Activated CD8-positive, alpha-beta memory T cell treated with anti-CD3 and anti-CD28 coated beads, Interleukin-2, amount 50 U/mL, for 24 hours (primary cell): ENCODE data around the gene UBXN10.
"Not testable (repeated sequence)": the region's sequence is repeated elsewhere in the genome, so short reads cannot be mapped to it uniquely, and the experiment has no call there.

Source experiments
- DNase-seq: peaks from one replicate; pipeline ENCODE4 v3.0.0-alpha.2; 2020; ENCODE audit errors: extremely low read depth

UBXN10 gene

GRCh38 chr1:20200966-20201365, 15.1 kb downstream of the UBXN10 start:
- DNase-seq = no peak

- no peak for DNase-seq
Measured at GRCh38 chr1:20202166-20202565, 16.3 kb downstream of the UBXN10 start.

GRCh38 chr1:20207546-20207945, 21.6 kb downstream of the UBXN10 start:
- no peak for DNase-seq

- DNase-seq = no peak
Measured at GRCh38 chr1:20209471-20209870, 23.6 kb downstream of the UBXN10 start.

GRCh38 chr1:20210736-20211460, 25.0 kb downstream of the UBXN10 start:
- no peak for DNase-seq

GRCh38 chr1:20211511-20211931, 25.6 kb downstream of the UBXN10 start:
- DNase-seq = no peak

GRCh38 chr1:20212085-20212684, 26.3 kb downstream of the UBXN10 start:
- DNase-seq = no peak

GRCh38 chr1:20212685-20213331, 26.9 kb downstream of the UBXN10 start:
- no peak for DNase-seq

GRCh38 chr1:20215716-20216115, 29.8 kb downstream of the UBXN10 start:
- no peak for DNase-seq

GRCh38 chr1:20216574-20216973, 30.7 kb downstream of the UBXN10 start:
- no peak for DNase-seq

GRCh38 chr1:20219053-20219452, 33.2 kb downstream of the UBXN10 start:
- not testable (repeated sequence) for DNase-seq

- DNase-seq = no peak
Measured at GRCh38 chr1:20220036-20220435, 34.1 kb downstream of the UBXN10 start.

GRCh38 chr1:20223106-20223505, 37.2 kb downstream of the UBXN10 start:
- DNase-seq = no peak

- DNase-seq = no peak
Measured at GRCh38 chr1:20223551-20224419, 37.9 kb downstream of the UBXN10 start.

- no peak for DNase-seq
Measured at GRCh38 chr1:20224546-20224945, 38.6 kb downstream of the UBXN10 start.

GRCh38 chr1:20227704-20228103, 41.8 kb downstream of the UBXN10 start:
- DNase-seq = no peak

- no peak for DNase-seq
Measured at GRCh38 chr1:20228314-20228825, 42.5 kb downstream of the UBXN10 start.

GRCh38 chr1:20229171-20229570, 43.3 kb downstream of the UBXN10 start:
- no peak for DNase-seq

- not testable (repeated sequence) for DNase-seq
Measured at GRCh38 chr1:20232564-20232963, 46.7 kb downstream of the UBXN10 start.

- no peak for DNase-seq
Measured at GRCh38 chr1:20233394-20233793, 47.5 kb downstream of the UBXN10 start.

- no peak for DNase-seq
Measured at GRCh38 chr1:20233866-20234265, 48.0 kb downstream of the UBXN10 start.
